ENCODE measurements around the gene ATP5F1D.
A peak's percentile ranks its signal among the peaks of the same experiment; 100 is the strongest.
"Not testable (repeated sequence)": the region's sequence is repeated elsewhere in the genome, so short reads cannot be mapped to it uniquely, and the experiment has no call there.

ATP5F1D gene

DNA sequence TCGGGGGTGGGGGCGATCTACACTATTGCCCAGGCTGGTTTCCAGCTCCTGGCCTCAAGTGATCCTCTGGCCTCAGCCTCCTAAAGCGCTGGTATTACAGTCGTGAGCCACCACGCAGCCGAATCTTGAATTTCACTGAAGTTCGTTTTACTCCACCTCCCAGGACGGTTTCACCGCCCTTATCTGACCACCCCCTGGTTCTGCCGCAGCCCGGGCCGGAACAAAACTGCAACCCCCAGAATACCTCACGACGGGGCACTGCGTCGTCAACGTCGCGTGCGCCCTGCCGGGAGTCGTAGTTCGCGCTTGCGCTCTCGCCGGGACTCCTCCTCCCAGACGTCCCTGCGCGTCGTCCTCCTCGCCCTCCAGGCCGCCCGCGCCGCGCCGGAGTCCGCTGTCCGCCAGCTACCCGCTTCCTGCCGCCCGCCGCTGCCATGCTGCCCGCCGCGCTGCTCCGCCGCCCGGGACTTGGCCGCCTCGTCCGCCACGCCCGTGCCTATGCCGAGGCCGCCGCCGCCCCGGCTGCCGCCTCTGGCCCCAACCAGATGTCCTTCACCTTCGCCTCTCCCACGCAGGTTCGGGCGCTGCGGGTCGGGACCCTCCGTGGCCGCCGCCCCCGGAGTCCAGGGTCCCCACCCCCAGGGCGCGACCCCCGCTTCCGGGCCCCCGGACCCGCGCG is at the start of gene ATP5F1D:
Gene ATP5F1D, plus strand, starts transcription at position 335 of the 679 bp plus-strand sequence. Its CDS starts 100 bp downstream, at position 435.
- peak; percentile 90 for DNase-seq

DNA sequence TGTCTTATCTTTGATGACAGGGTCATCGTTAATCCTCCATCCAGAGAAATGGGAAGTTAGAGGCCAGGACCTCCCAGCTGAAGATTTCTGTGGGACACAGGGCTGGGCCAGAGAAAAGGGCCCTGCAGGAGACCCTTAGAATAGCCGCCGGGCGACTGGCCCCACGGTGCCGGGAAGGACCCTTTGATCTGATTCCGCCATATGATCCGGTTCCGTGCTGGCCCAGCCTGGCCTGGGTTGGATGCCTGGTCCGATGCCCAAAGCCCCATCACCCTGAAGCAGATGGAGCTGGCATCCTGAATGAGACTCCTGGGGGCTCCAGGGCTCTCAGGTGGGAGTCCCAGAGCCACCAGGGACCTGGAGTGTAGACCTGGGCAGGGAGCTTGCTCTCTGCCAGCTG is 42.0 kb upstream of the ATP5F1D start:
- no peak for DNase-seq

DNA sequence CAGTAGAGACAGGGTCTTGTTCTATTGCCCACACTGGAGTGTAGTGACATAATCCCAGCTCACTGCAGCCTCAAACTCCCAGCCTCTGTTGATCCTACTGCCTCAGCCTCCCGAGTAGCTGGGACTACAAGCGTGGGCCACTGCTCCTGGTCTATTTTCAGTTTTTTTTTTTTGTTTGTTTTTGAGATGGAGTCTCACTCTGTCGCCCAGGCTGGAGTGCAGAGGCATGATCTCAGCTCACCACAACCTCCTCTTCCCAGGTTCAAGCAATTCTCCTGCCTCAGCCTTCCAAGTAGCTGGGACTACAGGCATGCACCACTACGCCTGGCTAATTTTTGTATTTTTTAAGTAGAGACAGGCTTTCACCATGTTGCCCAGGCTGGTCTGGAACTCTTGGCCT is 40.9 kb upstream of the ATP5F1D start:
- DNase-seq: not testable (repeated sequence)

DNA sequence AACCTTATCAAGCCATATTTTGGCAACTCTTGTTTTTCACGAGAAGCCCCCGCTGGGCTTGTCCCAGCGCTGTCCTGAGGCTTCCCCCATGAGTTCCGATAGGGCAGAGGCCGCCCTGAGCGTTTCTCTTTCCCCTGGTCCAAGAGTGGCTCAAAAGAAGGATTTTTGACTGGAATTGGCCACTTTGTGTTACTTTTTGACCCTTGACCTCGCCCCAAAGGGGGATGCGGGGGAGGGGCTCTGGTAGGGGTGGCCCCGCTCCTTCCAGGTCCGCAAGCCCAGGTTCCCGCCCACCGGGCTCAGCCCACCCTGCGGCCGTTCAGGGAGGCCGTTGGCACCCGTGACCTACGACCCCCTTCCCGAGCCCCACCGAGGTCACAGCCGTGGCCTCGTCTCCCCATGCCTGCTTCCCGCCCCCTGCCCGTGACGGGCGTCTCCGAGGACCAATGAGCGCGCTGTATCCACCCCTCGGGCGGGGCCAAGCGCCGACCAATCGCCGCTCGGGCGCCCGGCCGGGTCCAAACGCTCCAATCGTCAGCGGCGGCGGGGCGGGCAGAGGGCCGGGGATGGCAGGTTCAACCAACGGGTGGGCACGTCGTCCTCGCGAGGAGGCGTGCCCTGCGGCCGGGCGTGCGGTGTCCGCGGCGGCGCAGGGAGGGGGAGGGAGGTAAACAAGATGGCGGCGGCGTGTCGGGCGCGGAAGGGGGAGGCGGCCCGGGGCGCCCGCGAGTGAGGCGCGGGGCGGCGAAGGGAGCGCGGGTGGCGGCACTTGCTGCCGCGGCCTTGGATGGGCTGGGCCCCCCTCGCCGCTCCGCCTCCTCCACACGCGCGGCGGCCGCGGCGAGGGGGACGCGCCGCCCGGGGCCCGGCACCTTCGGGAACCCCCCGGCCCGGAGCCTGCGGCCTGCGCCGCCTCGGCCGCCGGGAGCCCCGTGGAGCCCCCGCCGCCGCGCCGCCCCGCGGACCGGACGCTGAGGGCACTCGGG is 36.1 kb upstream of the ATP5F1D start, which contains the start of gene STK11:
Gene STK11, plus strand, starts transcription at position 665 of the 986 bp plus-strand sequence. CDS start 1,136 bp downstream, outside the sequence.
- DNase-seq: peak; percentile 95

DNA sequence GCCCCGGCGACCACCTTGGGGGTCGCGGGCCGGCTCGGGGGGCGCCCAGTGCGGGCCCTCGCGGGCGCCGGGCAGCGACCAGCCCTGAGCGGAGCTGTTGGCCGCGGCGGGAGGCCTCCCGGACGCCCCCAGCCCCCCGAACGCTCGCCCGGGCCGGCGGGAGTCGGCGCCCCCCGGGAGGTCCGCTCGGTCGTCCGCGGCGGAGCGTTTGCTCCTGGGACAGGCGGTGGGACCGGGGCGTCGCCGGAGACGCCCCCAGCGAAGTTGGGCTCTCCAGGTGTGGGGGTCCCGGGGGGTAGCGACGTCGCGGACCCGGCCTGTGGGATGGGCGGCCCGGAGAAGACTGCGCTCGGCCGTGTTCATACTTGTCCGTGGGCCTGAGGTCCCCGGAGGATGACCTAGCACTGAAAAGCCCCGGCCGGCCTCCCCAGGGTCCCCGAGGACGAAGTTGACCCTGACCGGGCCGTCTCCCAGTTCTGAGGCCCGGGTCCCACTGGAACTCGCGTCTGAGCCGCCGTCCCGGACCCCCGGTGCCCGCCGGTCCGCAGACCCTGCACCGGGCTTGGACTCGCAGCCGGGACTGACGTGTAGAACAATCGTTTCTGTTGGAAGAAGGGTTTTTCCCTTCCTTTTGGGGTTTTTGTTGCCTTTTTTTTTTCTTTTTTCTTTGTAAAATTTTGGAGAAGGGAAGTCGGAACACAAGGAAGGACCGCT is 35.2 kb upstream of the ATP5F1D start:
- no peak for DNase-seq

DNA sequence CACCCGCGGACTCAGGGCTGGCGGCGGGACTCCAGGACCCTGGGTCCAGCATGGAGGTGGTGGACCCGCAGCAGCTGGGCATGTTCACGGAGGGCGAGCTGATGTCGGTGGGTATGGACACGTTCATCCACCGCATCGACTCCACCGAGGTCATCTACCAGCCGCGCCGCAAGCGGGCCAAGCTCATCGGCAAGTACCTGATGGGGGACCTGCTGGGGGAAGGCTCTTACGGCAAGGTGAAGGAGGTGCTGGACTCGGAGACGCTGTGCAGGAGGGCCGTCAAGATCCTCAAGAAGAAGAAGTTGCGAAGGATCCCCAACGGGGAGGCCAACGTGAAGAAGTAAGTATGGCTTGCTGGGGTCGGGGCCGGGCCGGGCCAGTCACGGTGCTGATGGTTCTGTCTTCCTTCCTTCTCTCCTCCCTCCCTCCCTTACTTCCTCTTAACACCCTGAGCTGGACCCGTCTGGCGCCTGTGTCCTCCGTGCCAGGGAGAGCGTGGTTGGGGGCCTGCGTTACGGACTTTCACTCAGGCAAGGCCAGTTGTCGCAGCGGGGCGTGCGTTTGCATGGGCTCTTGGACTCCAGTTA is 34.6 kb upstream of the ATP5F1D start:
- no peak for DNase-seq

DNA sequence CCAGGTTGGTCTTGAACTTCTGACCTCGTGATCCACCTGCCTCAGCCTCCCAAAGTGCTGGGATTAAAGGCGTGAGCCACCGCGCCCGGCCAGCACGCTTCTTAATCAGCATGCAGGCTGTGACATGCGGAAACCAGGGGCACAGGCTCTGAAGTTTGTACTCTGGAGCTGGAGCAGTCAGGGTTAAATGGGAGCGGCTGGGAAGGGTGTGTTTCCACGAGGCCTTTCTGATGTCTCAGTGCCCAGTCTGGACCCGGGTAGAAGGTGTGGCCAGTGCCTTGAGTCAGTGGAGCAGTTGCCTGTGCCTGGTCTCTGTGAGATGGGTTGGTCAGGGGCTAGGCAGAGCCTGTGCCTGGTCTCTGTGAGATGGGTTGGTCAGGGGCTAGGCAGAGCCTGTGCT is 32.7 kb upstream of the ATP5F1D start:
- not testable (repeated sequence) for DNase-seq

DNA sequence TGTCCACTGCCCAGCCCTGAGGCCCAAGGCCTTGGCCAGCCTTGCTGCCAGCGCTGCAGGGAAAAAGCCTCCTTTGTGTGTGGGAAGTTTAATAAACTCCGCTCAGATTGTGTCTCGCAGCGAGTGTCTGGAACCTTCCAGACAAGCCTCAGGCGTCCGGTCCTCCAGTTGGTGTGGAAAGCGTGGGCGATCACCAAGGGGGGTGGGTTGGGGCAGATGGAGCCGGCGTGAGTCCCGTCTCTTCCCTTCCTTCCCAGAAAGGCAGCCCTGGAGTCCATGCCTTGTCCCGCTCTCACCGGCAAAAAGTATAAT is 31.4 kb upstream of the ATP5F1D start:
- DNase-seq: no peak

DNA sequence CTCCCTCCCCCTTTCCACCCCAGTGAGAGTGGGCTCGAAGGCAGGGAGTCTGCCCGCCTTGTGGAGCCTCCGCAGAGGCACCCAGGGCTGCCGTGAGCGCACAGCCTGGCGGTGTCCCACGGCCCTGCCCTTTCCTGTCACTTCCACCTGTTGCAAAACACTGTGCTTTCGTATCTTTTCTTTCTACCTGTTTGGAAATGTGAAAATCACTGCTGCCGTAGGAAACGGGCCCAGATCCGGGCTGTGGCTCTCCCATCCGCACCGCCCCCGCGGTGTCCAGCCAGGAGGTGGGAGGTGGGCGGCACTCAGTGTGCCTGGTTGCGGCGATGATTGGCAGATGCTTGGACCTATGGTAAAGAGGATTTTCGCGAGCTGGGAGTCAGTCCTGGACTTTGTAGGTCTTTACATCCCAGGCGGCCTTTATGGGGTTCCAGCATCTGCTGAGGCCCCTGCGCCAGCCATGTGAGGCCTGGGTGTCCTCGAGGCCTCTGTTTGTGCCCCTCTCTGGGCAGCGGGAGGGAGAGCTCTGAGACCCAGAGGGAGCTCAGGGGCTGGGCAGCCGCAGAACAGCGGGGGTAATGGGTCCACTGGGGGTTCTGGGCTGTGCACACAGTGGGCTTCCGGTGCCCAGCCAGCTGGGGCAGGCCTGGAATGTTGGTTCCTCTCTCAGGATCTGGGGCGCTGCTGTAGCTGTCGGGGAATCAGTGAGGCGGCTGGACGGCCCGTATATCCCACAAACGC is 29.9 kb upstream of the ATP5F1D start:
- DNase-seq: no peak

DNA sequence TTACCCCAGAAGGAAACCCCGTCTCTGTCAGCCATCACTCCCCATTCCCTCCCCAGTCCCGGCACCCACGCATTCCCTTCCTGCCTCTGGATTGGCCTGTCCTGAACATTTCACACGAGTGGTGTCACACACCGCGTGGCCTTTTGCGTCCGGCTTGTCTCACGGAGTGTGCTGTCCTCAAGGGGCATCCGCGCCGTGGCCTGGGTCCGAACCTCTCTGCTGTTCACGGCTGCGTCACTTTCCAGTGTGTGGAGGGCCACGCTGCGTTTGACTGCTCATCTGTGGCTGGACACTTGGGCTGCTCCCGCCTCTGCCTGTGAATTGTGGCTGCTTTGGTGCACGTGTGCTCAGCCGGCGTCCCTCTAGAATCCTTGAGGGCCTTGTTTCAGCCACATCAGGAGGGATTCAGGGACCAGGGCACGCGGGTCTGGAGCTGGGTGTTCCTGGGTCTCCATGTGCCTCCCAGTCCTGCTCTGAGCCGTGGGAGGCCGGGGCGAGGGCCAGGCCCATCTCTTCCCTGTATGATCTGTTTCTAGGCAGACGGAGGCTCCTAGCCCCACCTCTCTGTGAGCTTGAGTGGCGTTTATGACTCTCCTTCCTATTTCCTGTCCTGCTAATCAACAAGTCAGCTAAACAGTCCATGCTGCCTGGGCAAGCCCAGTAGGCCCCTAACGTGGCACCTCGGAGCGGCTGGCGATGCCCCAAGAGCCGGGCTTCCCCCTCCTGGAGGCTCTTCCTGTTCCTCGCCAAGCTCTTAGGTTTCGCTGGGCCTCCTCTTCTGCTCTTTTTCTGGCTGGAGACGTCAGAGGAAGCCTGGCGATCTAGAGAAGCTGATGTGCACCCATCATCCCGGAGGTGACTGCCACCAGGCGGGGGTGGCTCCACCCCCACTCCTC is 27.9 kb upstream of the ATP5F1D start:
- no peak for DNase-seq

DNA sequence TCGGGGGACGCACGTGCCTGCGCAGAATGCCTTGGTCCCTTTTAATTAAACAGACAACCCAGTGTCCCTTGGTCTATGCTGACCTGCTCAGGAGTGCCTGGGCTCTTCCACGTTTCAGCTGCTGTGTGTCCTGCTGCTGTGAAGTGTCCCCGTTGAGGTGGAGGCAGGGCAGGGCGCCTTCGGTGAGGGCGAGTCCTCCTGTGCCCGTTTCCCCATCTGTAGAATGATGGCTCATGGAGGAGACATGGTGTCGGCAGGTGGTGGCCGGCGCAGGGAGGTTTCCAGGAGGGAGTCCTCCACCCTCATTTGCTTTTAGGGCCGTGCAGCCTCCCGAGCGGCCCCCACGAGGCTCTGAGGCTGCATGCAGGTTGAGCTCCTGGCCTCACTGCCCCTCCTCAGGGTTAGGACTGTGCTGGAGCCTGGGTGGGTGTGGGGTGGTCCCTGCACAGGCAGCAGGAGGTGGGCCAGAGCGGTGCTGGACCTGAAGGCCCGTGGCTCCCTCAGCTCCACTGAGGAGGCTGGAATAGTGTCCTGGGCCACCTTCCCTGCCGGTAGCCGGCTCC is 27.2 kb upstream of the ATP5F1D start:
- no peak for DNase-seq

DNA sequence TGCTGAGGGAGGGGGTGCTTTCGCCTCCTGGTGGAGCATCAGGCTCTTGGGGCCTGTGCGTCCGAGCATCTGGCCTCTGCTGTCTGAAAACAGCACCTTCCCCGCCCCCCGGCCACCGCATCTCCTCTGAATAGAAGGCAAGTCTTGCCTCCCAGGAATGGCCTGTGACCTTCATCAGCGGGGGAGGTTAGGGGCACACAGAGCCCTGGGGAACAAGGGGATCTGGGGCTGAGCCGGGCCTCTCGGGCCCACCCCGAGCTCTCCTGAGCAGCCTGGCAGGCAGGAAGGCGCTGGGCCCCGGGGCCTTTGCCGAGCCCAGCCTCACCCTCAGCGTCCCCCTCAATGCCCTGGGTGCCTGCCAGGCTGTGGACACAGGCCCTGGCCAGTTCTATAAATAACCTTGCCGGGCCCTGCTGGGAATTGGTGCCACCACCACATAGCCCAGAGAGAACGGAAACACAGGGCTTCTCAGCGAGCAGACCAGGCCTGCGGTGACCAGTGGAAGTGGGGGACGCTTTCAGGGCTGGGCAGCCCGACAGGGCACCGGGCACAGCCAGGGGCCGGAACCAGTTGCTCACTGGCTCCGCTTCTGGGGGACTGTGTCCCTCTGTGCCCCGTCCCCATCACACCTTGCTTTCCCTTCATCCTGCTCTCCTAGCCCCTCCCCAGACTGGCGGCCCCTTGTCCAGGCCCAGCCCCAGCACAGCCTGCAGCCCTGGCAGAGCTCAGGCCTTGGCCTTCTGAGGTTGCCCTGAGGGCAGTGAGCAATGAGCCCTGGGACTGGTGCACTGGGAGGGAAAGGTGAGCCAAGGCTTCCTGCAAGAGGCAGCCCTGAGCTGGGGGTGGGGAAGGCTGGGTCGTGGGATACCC is 26.5 kb upstream of the ATP5F1D start:
- DNase-seq: no peak

DNA sequence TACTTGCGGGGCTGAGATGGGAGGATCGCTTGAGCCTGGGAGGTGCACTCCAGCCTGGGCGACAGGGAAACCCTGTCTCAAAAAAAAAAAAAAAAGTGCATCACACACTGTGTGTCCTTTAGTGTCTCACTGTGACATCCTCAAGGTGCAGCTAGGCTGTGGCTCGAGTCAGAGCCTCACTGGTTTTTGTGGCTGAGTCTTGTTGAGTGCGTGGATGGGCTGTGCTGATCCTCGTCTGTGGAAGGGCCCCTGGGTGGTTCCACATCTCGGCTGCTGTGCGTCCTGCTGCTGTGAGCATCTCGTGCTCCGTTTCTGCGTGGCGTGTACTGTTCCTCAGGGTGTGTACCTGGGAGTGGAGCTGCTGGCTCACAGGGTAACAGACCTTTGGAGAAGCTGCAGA is 24.8 kb upstream of the ATP5F1D start:
- no peak for DNase-seq

DNA sequence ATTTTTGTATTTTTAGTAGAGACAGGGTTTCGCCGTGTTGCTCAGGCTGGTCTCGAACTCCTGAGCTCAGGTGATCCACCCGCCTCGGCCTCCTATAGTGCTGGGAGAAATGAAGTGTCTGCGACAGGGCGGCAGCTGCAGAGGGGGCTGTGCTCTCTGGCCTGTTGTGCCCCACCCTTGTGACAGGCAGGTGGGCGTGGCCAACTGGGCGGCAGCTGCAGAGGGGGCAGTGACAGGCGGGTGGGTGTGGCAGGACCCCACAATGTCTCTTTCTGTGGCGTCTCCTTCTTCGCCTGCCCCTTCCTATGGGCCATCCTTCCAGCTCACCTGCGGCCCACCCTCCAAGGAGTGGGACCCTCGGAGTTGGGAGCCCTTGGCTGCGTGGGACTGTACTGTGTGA is 24.2 kb upstream of the ATP5F1D start:
- no peak for DNase-seq

DNA sequence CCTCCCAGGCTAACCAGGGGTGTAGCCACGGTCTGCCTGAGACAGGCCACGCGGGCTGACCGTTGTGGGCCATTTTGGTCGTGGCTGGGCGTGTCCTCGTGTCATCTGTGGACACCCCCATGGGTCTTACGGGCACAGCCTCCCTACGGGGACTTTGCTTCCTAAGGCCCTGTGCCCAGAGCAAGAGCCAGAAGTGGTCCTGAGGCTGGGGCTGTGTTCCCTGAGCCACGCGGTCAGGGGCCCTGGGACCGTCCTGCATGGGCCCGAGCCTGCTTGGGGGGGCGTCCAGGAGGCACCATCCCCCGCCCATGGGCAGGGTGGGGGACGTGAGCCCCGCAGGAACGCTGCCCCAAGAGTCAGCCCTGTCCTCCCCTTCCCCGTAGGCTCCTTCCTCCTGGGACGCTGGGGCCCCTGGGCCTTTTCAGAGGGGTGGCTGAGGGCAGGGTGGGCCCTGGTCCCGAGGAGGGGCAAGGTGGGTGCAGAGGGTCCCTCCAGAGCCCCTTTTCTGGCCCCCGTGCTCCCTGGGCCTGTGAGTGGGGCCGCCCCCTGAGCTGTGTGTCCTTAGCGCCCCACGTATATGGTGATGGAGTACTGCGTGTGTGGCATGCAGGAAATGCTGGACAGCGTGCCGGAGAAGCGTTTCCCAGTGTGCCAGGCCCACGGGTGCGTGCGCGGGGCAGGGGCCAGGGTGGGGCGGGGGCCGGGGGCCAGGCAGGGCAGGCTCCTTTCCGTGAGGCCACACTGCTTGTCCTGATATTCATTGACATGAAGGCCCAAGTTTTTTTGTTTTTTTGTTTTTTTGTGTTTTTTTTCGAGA is 22.6 kb upstream of the ATP5F1D start:
- no peak for DNase-seq

DNA sequence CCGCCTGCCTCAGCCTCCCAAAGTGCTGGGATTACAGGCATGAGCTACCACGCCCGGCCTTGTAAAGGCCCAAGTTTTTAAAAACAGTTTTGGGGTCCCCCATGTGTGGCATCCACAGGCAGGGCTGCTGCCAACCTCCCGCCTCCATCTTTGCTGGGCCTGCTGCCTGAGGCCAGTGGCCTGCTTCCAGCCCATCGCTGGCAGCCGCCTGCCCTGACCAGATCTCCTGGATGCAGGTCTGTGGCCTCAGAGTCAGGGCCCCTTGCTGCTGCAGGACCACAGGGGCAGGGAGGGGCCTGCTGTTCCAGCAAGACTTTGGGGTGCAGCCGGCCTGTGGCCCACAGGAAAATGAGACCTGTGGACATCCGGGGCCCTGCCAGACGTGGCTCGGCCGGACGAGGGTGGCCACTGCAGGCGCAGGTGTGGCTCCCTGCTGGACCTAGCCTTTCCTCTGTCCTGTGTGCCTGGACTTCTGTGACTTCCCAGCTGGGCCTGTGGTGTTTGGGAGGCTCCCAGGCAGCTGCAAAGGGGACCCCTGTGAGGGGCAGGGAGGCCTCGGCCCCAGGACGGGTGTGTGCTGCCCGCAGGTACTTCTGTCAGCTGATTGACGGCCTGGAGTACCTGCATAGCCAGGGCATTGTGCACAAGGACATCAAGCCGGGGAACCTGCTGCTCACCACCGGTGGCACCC is 21.6 kb upstream of the ATP5F1D start:
- DNase-seq: no peak

DNA sequence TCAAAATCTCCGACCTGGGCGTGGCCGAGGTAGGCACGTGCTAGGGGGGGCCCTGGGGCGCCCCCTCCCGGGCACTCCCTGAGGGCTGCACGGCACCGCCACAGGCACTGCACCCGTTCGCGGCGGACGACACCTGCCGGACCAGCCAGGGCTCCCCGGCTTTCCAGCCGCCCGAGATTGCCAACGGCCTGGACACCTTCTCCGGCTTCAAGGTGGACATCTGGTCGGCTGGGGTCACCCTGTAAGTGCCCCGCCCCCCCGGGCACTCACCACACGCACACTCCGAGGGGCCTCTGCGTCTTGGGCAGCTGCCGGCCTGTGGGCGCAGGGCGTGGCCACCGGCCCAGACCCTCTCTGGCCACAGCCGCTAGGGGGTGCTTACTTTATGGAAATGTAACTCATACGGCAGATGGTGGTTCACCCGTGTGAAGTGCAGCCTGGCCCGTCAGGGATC is 21.0 kb upstream of the ATP5F1D start:
- DNase-seq: no peak

All from NCI-H146 (cell line).